GM11168 (cell line): ENCODE data around the gene TRIM56.
"Not testable (repeated sequence)": the region's sequence is repeated elsewhere in the genome, so short reads cannot be mapped to it uniquely, and the experiment has no call there.

ENCODE experiments used
- in situ Hi-C: fragments of 300-500 bp; cut with MboI; formaldehyde crosslinking; loops from one replicate; pipeline ENCODE4 v1.12.0; 2022; ENCODE audit warnings: low sequenced_read_pairs; ENCODE audit not compliant: unreplicated experiment

The TRIM56 gene

DNA sequence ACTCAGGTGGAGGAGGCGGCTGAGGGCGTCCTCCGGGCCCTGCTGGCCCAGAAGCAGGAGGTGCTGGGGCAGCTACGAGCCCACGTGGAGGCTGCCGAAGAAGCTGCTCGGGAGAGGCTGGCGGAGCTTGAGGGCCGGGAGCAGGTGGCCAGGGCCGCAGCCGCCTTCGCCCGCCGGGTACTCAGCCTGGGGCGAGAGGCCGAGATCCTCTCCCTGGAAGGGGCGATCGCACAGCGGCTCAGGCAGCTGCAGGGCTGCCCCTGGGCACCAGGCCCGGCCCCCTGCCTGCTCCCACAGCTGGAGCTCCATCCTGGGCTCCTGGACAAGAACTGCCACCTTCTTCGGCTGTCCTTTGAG lies 2.8 kb downstream of the TRIM56 start:
- in situ Hi-C loops: no loop called here

DNA sequence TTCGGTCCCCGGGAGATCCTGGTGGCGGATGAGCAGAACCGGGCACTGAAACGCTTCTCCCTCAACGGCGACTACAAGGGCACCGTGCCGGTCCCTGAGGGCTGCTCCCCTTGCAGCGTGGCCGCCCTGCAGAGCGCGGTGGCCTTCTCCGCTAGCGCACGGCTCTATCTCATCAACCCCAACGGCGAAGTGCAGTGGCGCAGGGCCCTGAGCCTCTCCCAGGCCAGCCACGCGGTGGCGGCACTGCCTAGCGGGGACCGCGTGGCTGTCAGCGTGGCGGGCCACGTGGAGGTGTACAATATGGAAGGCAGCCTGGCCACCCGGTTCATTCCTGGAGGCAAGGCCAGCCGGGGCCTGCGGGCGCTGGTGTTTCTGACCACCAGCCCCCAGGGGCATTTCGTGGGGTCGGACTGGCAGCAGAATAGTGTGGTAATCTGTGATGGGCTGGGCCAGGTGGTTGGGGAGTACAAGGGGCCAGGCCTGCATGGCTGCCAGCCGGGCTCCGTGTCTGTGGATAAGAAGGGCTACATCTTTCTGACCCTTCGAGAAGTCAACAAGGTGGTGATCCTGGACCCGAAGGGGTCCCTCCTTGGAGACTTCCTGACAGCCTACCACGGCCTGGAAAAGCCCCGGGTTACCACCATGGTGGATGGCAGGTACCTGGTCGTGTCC lies 3.7 kb downstream of the TRIM56 start:
- in situ Hi-C loops: no loop called here

DNA sequence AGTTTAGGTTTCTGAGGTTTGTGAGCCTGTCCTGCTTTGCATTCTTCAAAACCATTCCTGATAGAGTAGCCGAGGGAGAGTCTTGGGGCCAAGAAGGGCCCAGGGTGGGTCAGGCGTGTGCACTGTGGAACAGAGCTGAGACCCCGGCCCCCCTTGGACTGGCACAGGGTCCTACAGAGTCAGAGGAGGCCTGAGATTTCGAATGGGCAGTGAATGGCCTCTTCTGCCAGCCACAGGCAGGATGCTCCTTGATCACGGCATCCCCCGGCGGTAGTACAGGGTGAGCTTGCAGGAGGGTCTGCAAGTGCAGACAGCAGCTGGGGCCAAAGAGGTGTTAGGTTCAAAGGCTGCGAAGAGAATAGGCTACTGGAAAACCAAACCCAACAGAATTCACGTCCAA lies 4.6 kb downstream of the TRIM56 start:
- in situ Hi-C loops: no loop called here

DNA sequence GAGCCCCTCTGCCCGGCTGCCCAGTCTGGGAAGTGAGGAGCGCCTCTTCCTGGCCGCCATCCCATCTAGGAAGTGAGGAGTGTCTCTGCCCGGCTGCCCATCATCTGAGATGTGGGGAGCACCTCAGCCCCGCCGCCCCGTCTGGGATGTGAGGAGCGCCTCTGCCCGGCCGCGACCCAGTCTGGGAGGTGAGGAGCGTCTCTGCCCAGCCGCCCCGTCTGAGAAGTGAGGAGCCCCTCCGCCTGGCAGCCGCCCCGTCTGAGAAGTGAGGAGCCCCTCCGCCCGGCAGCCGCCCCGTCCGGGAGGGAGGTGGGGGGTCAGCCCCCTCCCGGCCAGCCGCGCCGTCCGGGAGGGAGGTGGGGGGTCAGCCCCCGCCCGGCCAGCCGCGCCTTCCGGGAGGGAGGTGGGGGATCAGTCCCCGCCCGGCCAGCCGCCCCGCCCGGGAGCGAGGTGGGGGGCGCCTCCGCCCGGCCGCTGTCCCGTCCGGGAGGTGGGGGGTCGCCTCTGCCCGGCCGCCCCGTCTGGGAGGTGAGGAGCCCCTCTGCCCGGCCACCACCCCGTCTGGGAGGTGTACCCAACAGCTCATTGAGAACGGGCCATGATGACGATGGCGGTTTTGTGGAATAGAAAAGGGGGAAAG lies 7.1 kb downstream of the TRIM56 start:
- in situ Hi-C loops: not testable (repeated sequence)

DNA sequence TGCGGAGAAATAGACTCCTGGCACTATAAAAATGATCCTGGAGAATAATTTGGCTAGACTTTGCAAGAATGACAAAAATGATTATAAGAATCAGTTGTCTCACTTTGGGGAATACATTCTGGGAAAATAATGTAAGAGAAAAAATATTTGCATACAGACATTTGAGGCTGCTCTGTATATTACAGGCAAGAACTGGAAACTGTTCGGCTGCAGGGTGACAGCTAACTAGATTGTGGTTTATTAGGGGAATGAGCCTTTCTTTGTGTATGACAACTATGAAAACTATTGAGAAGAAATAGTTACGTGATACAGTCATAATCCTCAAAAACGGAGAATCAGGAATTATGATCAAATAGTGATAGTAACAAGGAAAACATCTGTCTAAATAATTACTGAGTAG lies 8.6 kb downstream of the TRIM56 start:
- in situ Hi-C loops: no loop called here

DNA sequence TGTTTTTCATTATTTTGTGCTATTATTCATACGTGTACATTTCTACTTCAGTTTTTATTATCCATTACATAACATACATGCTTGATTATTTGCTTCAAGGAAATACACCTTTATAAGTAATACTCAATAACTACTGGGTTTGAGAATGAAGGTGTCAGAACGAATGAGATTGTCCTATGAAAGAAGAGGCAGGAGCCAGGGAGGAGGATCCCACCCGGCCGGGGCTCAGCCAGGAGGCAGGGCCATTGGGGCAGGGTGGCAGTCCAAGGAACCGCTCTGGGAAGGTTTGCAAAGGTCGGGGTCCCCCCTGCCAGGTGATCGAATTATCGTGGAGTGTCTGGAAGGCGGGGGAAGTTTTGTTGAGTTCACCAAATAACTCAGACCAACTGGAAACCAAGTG lies 9.1 kb downstream of the TRIM56 start:
- in situ Hi-C loops: no loop called here

DNA sequence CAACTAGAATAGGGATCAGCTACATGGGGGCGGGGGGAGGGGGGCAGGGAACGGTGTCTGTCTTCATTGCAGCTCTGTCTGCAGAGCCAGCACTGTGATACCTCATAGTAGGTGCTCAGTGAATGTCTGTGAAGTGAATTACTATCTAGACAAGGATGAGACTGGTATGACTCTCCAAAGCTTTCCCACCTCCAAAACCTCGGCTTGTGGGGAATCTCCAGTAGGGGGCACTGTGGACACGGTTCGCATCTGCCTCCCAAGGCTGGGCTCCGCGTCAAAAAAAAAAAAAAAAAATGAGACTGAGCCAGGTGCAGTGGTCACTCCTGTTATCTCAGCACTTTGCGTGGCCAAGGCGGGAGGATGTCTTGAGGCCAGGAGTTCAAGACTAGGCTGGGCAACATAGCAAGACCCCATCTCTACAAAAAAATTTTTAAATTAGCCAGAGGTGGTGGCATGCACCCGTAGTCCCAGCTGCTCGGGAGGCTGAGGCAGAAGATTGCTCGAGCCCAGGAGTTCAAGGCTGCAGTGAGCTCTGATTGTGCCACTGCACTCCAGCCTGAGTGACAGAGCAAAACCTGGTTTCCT lies 9.6 kb downstream of the TRIM56 start:
- in situ Hi-C loops: no loop called here

DNA sequence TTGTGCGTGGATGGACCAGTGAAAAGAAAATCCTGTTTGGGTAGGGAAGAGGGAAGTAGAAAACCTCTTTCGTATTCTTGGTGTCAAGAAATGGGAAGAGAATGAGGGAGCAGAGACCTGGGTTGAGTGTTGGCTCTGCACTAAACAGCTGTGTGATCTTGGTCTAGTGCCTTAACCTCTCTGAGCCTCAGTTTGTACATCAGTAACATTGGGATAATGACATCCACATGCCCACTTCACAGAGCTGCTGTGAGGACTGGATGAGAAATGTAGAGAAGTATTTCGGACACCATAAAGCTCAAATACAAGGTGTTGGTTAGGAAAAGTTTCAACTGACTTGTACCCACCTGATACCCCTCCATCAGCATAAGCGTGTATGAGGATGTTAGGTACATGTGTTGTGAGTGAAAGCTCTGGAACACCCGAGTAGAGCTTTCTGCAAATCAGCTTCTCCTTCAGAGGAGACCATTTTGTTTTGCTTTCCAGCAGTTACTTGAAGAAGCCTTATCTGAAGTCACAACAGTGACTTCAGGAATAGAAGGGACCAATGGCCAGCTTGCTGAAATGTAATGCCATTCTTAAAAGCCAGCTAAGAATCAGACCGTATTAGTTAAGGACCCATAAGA lies 11.2 kb downstream of the TRIM56 start:
- in situ Hi-C loops: no loop called here

DNA sequence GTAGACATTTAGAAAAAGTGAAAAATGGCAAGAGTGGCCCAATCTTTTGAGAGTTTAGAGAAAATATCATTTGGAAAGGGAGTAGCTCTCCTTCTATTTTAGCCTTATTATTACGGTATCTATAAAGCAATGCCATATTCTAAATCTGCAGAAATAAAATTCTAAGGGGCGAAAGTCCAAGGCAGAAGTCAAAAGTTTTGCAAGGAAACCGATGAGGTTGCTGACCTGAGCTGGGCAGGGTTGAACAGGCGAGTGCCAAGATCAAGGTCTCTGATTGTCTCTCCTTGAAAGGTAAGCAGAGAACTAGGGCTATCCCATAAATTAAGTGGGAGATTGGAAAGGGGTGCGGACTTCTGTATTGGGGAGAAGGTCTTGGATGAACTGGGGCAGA lies 11.7 kb downstream of the TRIM56 start:
- in situ Hi-C loops: no loop called here

DNA sequence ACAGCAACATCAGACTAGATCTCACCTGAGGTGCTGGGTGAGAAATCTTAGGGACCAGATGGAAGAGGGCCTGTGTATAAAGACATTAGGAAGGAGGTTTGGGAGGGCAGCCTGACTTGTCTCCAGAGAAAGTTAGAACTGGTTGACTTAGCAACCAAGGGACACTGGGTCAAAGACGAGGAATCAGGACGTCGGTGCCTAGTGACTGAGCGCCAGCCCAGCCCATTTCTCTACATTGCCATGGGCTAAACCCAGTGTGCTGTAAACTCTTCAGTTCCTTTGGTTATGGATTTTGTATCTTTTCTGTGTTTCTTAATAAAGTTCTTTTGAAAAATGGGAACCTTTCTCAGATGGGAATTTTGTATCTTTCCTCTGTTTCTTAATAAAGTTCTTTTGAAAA lies 12.3 kb downstream of the TRIM56 start:
- in situ Hi-C loops: no loop called here

DNA sequence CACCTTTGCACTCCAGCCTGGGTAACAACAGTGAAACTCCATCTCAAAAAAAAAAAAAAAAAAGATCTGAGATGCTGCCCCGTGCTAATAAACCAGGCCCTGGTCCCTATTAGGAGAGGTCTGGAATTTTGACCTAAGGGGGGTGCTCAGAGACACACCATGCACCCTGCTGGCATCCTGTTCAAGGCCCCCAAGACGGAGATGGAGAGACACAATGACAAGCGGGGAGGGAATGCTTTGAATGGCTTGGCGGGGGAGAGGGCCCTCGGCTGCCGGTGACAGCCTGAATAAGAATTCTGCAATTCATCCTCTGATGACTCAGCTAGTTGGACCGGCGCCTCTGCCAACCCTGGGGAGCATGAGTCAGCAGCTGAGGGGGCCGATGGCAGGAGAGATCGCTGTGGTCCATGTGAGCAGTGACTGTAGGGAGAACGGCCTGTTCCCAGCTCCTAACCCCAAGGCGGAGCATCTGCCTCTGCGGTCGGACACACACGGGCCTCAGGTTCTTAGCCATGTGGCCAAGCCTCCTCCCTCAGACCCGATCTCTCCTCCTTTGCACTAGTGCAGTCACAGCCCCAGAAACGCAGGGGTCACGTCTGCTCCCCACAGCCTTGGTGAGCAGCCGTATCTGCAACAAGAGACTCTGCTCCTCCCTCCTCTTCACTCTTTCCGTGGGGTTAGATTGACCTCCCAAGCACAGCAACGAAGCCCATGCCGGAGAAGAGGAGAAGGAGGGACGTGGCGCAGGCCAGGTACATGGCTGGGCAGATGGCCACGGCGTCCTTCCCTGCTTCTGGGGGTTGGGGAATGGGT lies 14.9 kb downstream of the TRIM56 start:
- in situ Hi-C loops: no loop called here

DNA sequence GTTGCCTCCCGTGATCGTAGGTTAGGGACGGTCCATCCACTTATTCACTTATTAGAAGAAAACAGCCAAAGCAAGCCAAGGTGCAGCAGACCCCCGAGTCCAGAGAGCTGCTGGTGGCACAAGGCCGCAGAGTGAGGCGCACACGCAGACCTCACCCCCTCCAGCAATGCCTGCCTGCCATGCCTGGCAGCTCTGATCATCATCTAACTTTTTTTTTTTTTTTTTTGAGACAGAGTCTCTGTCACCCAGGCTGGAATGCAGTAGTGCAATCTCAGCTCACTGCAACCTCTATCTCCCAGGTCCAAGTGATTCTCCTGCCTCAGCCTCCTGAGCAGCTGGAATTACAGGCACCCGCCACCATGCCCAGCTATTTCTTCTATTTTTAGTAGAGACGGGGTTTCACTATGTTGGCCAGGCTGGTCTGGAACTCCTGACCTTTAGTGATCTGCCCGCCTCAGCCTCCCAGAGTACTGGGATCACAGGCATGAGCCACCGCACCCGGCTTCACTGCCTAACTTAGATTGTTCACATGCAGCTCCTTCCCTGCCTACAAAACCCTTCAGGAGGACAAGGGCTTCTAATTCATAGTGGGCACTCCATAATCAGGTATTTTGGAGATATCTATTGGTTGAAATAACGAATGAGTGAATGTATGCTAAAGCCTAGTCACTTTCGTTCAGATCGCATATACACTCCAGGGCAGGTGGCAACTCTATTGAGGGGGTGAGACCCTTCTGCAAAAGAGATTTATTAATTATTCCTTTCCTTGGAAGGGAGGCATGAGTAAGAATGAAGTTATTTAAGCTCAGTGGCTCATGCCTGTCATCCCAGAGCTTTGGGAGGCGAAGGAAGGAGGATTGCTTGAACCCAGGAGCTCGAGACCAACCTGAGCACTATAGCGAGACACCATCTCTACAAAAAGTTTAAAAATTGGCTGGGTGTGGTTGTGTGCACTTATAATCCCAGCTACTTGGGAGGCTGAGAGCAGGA lies 15.9 kb downstream of the TRIM56 start:
- in situ Hi-C loops: no loop called here

DNA sequence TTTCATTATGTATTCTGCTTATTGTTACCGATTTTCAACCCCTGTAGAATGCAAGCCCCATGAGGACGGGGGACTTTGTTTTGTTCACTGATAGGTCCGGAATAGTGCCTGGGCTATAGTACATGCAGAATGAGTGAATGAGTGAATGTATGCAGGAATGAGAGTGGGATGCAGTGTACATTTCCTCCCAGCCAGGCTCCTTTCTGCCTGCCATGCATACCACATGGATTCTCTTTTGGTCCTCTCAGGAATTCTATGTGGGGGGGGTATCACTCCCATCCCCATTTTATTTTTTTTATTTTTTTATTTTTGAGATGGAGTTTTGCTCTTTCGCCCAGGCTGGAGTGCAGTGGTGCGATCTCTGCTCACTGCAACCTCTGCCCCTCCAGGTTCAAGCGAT lies 16.7 kb downstream of the TRIM56 start:
- in situ Hi-C loops: no loop called here

DNA sequence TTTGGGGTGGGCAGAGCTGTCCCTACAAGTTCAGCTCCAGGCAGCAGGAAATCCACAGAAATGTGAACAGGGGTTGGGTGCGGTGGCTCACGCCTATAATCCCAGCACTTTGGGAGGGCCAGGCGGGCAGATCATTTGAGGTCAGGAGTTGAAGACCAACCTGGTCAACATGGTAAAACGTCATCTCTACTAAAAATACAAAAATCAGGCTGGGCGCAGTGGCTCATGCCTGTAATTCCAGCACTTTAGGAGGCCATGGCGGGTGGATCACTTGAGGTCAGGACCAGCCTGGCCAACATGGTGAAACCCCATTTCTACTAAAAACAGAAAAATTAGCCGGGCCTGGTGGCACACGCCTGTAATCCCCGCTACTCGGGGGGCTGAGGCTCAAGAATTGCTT lies 18.4 kb downstream of the TRIM56 start:
- in situ Hi-C loops: not testable (repeated sequence)

DNA sequence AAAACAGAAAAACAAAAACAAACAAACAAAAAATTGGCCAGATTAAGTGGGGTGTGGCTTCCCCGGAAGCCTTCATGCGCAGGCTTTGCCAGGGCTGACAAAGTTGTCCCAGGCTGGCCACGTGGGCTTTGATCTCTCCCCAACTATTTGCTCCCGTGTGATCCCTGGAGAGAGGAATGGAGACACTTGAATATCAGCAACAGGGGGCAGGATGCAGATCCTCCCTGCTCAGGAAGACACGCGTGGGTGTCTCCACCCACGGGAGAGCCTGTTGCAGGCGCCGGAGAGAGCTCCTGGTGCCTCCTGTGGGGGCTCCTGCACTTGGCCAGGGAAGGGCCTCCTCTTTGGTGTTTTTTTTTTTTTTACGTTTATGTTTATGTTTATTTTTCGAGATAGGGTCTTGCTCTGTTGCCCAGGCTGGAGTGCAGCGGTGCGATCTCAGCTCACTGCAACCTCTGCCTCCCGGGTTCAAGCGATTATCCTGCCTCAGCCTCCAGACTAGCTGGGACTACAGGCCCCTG lies 19.0 kb downstream of the TRIM56 start:
- in situ Hi-C loops: no loop called here

DNA sequence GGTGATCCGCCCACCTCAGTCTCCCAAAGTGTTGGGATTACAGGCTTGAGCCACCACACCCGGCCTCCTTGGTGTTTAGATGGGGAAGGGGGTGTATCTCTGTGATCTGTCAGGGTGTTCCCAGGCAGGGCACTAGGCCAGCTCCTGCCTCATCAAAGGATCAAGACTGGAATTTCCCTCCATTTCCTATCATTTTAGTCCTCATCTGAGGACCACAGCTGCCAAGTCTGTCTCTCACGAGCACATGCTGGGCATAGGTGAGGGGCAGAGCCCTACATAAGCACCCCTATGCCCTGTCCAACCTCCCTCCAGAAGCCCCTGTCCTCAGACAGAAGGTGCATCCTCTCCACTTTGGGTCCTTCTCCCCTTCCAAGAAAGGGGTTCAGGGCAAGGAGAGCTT lies 19.5 kb downstream of the TRIM56 start:
- in situ Hi-C loops: no loop called here

DNA sequence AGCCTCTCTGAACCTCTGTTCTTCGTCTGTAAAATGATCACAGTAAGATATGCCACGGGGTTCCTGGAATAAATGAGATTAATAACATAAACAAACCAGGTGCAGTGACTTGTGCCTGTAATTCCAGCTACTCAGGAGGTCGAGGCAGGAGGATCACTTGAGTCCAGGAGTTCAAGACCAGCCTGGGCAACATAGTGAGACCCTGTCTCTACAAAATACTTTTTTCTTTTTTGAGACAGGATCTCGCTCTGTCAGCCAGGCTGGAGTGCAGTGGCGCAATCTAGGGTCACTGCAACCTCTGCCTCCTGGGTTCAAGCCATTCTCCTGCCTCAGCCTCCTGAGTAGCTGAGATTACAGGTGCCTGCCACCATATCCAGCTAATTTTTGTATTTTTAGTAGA lies 20.0 kb downstream of the TRIM56 start:
- in situ Hi-C loops: not testable (repeated sequence)

DNA sequence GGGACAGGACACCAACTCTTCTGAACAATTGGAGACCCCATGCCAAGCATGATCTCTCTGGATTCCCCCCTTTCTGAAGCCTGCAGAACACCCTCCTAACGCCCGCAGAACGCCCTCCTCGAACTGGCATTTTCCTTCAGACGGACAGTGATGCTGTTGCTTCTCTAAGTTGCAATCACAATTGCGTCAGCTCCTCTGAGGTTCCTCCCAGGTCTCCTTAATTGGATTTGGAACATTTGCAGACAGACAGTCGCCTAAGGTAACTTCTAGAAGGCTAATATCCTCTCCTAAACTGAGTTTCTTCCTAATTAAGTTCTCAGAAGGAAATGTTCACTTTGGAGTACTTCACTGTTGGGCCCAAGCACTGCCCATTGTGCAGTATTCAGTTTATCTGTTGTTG lies 21.1 kb downstream of the TRIM56 start:
- in situ Hi-C loops: no loop called here

DNA sequence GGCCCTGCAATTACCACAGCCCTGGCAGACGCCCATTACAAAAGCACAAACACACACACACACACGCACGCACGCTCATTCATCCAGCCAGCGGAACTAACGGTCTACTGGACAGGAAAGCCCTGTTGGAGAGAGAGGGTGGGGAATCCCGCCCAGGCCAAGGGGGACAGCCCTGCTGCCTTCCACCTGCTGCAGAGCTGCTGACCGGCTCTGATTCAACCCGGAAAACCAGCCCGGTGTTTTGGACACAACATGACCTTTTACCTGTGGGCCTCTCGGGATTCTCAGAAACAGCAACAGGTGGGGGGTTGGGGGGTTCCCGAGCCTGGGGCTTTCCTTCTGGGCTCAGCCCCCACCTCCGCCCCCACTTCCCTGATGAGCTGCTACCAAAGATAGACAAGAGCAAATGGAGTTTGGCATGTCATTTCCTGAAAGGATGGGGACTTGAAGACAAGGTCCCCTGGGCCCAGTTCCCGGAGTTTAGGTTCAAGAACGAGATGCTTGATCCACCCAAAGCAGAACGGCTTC lies 23.1 kb downstream of the TRIM56 start:
- in situ Hi-C loops: no loop called here
